Right hindlimb (tissue), 1 donor: ENCODE measurements around the gene FOXP1.

Experiments used
- DNase-seq: peaks from one replicate; pipeline ENCODE4 v3.0.0-alpha.2; 2018

FOXP1 gene

GRCh38 chr3:71226565-71227269 lies 356.8 kb downstream of the FOXP1 start:
- peak; percentile 38 for DNase-seq

GRCh38 chr3:71225951-71226564 lies 357.5 kb downstream of the FOXP1 start:
- DNase-seq, result no peak

- no peak for DNase-seq
Observed at GRCh38 chr3:71225002-71225684, 358.4 kb downstream of the FOXP1 start.

GRCh38 chr3:71219744-71220638 lies 363.5 kb downstream of the FOXP1 start:
- DNase-seq, result no peak

GRCh38 chr3:71218508-71218907 lies 365.0 kb downstream of the FOXP1 start:
- DNase-seq, result no peak

GRCh38 chr3:71217640-71218222 lies 365.8 kb downstream of the FOXP1 start:
- no peak for DNase-seq

GRCh38 chr3:71215351-71215750 lies 368.2 kb downstream of the FOXP1 start:
- no peak for DNase-seq

GRCh38 chr3:71214797-71215196 lies 368.7 kb downstream of the FOXP1 start:
- no peak for DNase-seq

GRCh38 chr3:71214016-71214415 lies 369.5 kb downstream of the FOXP1 start:
- no peak for DNase-seq

GRCh38 chr3:71211083-71211482 lies 372.4 kb downstream of the FOXP1 start:
- no peak for DNase-seq

- DNase-seq, result no peak
Observed at GRCh38 chr3:71210257-71211007, 373.1 kb downstream of the FOXP1 start.

GRCh38 chr3:71208211-71209095 lies 375.1 kb downstream of the FOXP1 start:
- DNase-seq, result no peak

GRCh38 chr3:71207632-71208031 lies 375.9 kb downstream of the FOXP1 start:
- DNase-seq, result no peak

- no peak for DNase-seq
Observed at GRCh38 chr3:71206305-71207165, 377.0 kb downstream of the FOXP1 start.

- DNase-seq, result no peak
Observed at GRCh38 chr3:71203727-71204488, 379.6 kb downstream of the FOXP1 start.

GRCh38 chr3:71202848-71203533 lies 380.5 kb downstream of the FOXP1 start:
- DNase-seq, result no peak

- peak; percentile 85 for DNase-seq
Observed at GRCh38 chr3:71201939-71202338, 381.6 kb downstream of the FOXP1 start.

GRCh38 chr3:71197841-71198565 lies 385.5 kb downstream of the FOXP1 start:
- no peak for DNase-seq
